Osteocyte (in vitro differentiated cells): ENCODE data around the gene AOPEP. TPM values are rescaled to one million over a fixed set of nuclear protein-coding genes. Genes with fewer than 3 reads are reported as not detected.

ENCODE experiments used
- DNase-seq: peaks from one replicate; pipeline ENCODE4 v3.0.0; 2021; ENCODE audit warnings: mixed read lengths; ENCODE audit not compliant: unreplicated experiment; ENCODE audit errors: extremely low spot score
- H3K27ac Mint-ChIP-seq: one replicate; pipeline ENCODE4 v1.8.0; 2021; ENCODE audit warnings: mild to moderate bottlenecking, mixed read lengths; ENCODE audit not compliant: unreplicated experiment
- H3K27me3 Mint-ChIP-seq: one replicate; pipeline ENCODE4 v1.8.0; 2021; ENCODE audit warnings: mixed read lengths; ENCODE audit not compliant: unreplicated experiment
- H3K36me3 Mint-ChIP-seq: one replicate; pipeline ENCODE4 v1.8.0; 2021; ENCODE audit warnings: mixed read lengths; ENCODE audit not compliant: unreplicated experiment
- H3K4me1 Mint-ChIP-seq: one replicate; pipeline ENCODE4 v1.8.0; 2021; ENCODE audit warnings: mixed read lengths; ENCODE audit not compliant: unreplicated experiment
- H3K4me3 Mint-ChIP-seq: one replicate; pipeline ENCODE4 v1.8.0; 2021; ENCODE audit warnings: mild to moderate bottlenecking, moderate library complexity, mixed read lengths; ENCODE audit not compliant: unreplicated experiment
- H3K9me3 Mint-ChIP-seq: one replicate; pipeline ENCODE4 v1.8.0; 2021; ENCODE audit warnings: mixed read lengths; ENCODE audit not compliant: unreplicated experiment
- CTCF ChIP-seq: fragments of 200-600 bp; sonication (generic); IDR thresholded peaks from 2 replicates; pipeline ENCODE4 v1.5.0; 2021; ENCODE audit warnings: antibody characterized with exemption, mild to moderate bottlenecking, moderate library complexity
- total RNA-seq: library from RNA; stranded (reverse); gene quantifications from 2 replicates; pipeline ENCODE4 v1.2.1, GENCODE V29; 2021

Gene AOPEP
- total RNA-seq, 1 donor from 2014 or later = 108 TPM

DNA sequence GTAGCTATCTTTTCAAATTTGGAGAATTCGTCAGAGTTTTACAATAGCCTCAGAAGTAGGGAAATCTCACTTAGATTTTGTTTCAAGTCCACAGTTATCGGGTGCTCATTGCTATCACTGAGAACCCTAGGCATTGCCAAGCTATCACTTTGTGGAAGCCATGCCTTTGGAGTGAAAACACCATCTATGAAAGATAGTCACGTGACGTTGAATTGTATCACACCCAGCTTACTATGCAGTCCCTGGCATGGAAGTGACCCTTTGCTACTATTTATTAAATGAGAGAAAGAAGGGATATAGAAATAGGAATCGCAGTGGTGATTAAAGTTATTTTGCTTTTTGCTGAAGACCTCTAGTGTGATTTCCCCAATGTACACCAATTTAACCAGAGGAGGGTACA, 97.2 kb downstream of the AOPEP start:
- peaks cover 15% of the 10 kb centered on the region for H3K36me3 Mint-ChIP-seq
- TF ChIP-seq CTCF = no peak
- H3K4me3 Mint-ChIP-seq = no peak overlapping the region
- no peaks in the 10 kb centered on the region for H3K9me3 Mint-ChIP-seq
- no peak for DNase-seq
- no peak overlapping the region for H3K27ac Mint-ChIP-seq
- peaks cover 54% of the 10 kb centered on the region for H3K4me1 Mint-ChIP-seq
- no peaks in the 10 kb centered on the region for H3K27me3 Mint-ChIP-seq

DNA sequence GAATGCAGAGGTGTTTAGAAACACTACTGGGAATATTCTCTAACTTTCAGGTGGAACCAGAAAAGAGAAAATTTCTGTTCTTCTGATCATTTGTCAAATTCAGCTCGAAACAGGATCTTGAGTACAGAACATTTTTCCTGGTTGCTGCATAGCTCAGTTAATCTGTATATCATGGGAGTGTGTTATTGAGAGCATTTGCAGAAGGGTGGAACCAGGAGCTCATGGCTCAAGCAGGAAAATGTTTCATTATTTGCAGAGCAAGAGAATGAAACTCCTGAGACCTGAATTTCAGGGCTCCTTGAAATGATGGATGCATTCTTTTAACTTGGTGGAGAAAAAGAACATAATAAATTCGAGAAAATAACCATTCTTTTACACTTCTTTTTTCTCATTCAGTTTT, 97.9 kb downstream of the AOPEP start:
- H3K4me3 Mint-ChIP-seq = no peak overlapping the region
- no peaks in the 10 kb centered on the region for H3K27me3 Mint-ChIP-seq
- no peaks in the 10 kb centered on the region for H3K9me3 Mint-ChIP-seq
- DNase-seq = no peak
- H3K27ac Mint-ChIP-seq = peak overlapping the region; percentile 49
- peaks cover 55% of the 10 kb centered on the region for H3K4me1 Mint-ChIP-seq
- no peak for TF ChIP-seq CTCF
- H3K36me3 Mint-ChIP-seq = peaks cover 13% of the 10 kb centered on the region

DNA sequence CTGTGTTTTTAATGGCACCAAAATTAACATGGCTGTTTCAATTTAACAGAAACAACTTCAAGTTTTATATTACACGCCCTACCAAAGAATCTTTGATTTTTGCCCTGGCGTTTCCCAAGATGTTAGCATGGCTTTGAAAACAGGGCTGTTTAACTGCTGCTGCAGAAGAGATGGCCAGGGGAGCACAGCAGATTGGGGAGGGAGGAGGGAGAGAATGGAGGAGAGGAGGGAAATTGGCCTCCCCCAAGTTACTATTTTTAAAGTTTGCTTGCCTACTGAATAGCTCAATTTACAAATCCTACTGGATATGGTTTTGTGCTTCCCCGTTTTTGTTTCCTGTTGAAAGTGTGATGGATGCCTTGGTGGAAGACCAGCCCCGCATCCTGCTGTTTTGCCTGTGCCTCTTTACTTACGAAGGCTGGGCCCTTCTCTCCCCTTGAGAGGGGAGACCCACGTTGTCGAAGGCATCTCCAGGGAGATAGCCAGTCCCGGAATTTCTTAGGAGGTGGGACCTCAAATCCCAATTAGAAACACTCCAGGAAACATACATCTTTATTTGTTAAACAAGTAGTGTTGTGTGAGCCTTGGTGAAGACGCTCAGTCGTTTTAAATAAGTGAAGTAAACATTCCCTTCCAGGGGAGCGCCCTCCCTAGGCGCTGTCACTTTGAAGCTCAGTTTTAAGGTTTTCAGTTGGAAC, 98.6 kb downstream of the AOPEP start:
- peaks cover 56% of the 10 kb centered on the region for H3K4me1 Mint-ChIP-seq
- peak overlapping the region; percentile 65 for H3K27ac Mint-ChIP-seq
- TF ChIP-seq CTCF = no peak
- DNase-seq = no peak
- H3K4me3 Mint-ChIP-seq = no peak overlapping the region
- H3K27me3 Mint-ChIP-seq = no peaks in the 10 kb centered on the region
- peaks cover 14% of the 10 kb centered on the region for H3K36me3 Mint-ChIP-seq
- H3K9me3 Mint-ChIP-seq = no peaks in the 10 kb centered on the region

GRCh38 chr9:94825611-94825958, 99.1 kb downstream of the AOPEP start:
- Mint-ChIP-seq H3K4me1 (peaks cover 59% of the 10 kb centered on the region), H3K27ac (no peak overlapping the region), H3K9me3 (no peaks in the 10 kb centered on the region), H3K27me3 (no peaks in the 10 kb centered on the region), H3K36me3 (peaks cover 14% of the 10 kb centered on the region), H3K4me3 (no peak overlapping the region)
- no peak for TF ChIP-seq CTCF
- no peak for DNase-seq

- Mint-ChIP-seq H3K4me3 (no peak overlapping the region), H3K36me3 (peaks cover 16% of the 10 kb centered on the region), H3K4me1 (peaks cover 60% of the 10 kb centered on the region), H3K27me3 (no peaks in the 10 kb centered on the region), H3K27ac (no peak overlapping the region), H3K9me3 (peaks cover 1% of the 10 kb centered on the region)
- DNase-seq = no peak
- TF ChIP-seq CTCF = no peak
These were observed 99.5 kb downstream of the AOPEP start for GRCh38 chr9:94826044-94826443.
